Measurements from ENCODE around the gene PSMB2. TPM values are rescaled to one million over a fixed set of nuclear protein-coding genes. Genes with fewer than 3 reads are reported as not detected.

Gene PSMB2
- total RNA-seq, 1 donor from 2014 or later = 70.7 TPM

- no peak for TF ChIP-seq CTCF (IDR thresholded peaks at IDR 0.05)
- no peak for DNase-seq (ENCODE audit: extremely low spot score, unreplicated experiment)
- Mint-ChIP-seq H3K4me3 (ENCODE audit: unreplicated experiment) (no peak overlapping the region), H3K9me3 (ENCODE audit: unreplicated experiment) (no peaks in the 10 kb centered on the region), H3K4me1 (ENCODE audit: unreplicated experiment) (peaks cover 27% of the 10 kb centered on the region), H3K27me3 (ENCODE audit: unreplicated experiment) (no peaks in the 10 kb centered on the region), H3K36me3 (ENCODE audit: unreplicated experiment) (peaks cover 11% of the 10 kb centered on the region), H3K27ac (ENCODE audit: unreplicated experiment) (no peak overlapping the region)
Measured at GRCh38 chr1:35560256-35561225, 80.8 kb downstream of the PSMB2 start.

- H3K27me3 Mint-ChIP-seq (ENCODE audit: unreplicated experiment) = no peaks in the 10 kb centered on the region
- peak overlapping the region; percentile 18 for H3K4me3 Mint-ChIP-seq (ENCODE audit: unreplicated experiment)
- H3K9me3 Mint-ChIP-seq (ENCODE audit: unreplicated experiment) = no peaks in the 10 kb centered on the region
- H3K36me3 Mint-ChIP-seq (ENCODE audit: unreplicated experiment) = peaks cover 7% of the 10 kb centered on the region
- H3K27ac Mint-ChIP-seq (ENCODE audit: unreplicated experiment) = peak overlapping the region; percentile 5
- no peak for TF ChIP-seq CTCF (IDR thresholded peaks at IDR 0.05)
- peaks cover 37% of the 10 kb centered on the region for H3K4me1 Mint-ChIP-seq (ENCODE audit: unreplicated experiment)
- DNase-seq (ENCODE audit: extremely low spot score, unreplicated experiment) = no peak
Measured at GRCh38 chr1:35559317-35559944, 81.9 kb downstream of the PSMB2 start.

GRCh38 chr1:35558374-35559316 is 82.7 kb downstream of the PSMB2 start:
- H3K27me3 Mint-ChIP-seq (ENCODE audit: unreplicated experiment) = no peaks in the 10 kb centered on the region
- H3K36me3 Mint-ChIP-seq (ENCODE audit: unreplicated experiment) = peaks cover 9% of the 10 kb centered on the region
- peak; percentile 6 for TF ChIP-seq CTCF (IDR thresholded peaks at IDR 0.05)
- peaks cover 41% of the 10 kb centered on the region for H3K4me1 Mint-ChIP-seq (ENCODE audit: unreplicated experiment)
- H3K9me3 Mint-ChIP-seq (ENCODE audit: unreplicated experiment) = no peaks in the 10 kb centered on the region
- no peak for DNase-seq (ENCODE audit: extremely low spot score, unreplicated experiment)
- H3K4me3 Mint-ChIP-seq (ENCODE audit: unreplicated experiment) = peak overlapping the region; percentile 98
- peak overlapping the region; percentile 93 for H3K27ac Mint-ChIP-seq (ENCODE audit: unreplicated experiment)

GRCh38 chr1:35557611-35558373 is 83.5 kb downstream of the PSMB2 start, which contains the start of gene NCDN:
TSS of gene NCDN (plus strand) at chr1:35557799. CDS start at chr1:35558191, 392 bp downstream.
- Mint-ChIP-seq H3K9me3 (ENCODE audit: unreplicated experiment) (no peaks in the 10 kb centered on the region), H3K36me3 (ENCODE audit: unreplicated experiment) (peaks cover 14% of the 10 kb centered on the region), H3K27me3 (ENCODE audit: unreplicated experiment) (no peaks in the 10 kb centered on the region), H3K4me1 (ENCODE audit: unreplicated experiment) (peaks cover 44% of the 10 kb centered on the region), H3K4me3 (ENCODE audit: unreplicated experiment) (peak within 1 kb of the TSS; percentile 98), H3K27ac (ENCODE audit: unreplicated experiment) (peak within 1 kb of the TSS; percentile 93)
- TF ChIP-seq CTCF (IDR thresholded peaks at IDR 0.05) = no peak
- DNase-seq (ENCODE audit: extremely low spot score, unreplicated experiment) = peak; percentile 99
